ENCODE data around the gene COG4. TPM values are rescaled to one million over a fixed set of nuclear protein-coding genes. Genes with fewer than 3 reads are reported as not detected.

COG4 gene
- total RNA-seq, 2 experiments from 2014 or later: 15.9 to 19.3 TPM

GRCh38 chr16:70480127-70481105, 42.9 kb downstream of the COG4 start:
- H3K4me3 Mint-ChIP-seq: no peak overlapping the region
- ChIA-PET CTCF (no interaction called here), POLR2A (no interaction called here)
- Histone ChIP-seq H3K4me1 (ENCODE audit: insufficient read depth, low read length) (peaks cover 11% of the 10 kb centered on the region), H3K27me3 (ENCODE audit: control insufficient read depth in 1 of 2, insufficient read depth in 2 of 2, low read length in 2 of 2) (no peaks in the 10 kb centered on the region), H3K36me3 (ENCODE audit: insufficient read depth, low read length) (peaks cover 57% of the 10 kb centered on the region), H3K27ac (ENCODE audit: low read depth in 1 of 2, low read length in 2 of 2) (no peak overlapping the region), H3K9me3 (ENCODE audit: control insufficient read depth in 1 of 2, insufficient read depth in 1 of 2, low read length in 2 of 2) (no peaks in the 10 kb centered on the region), H3K4me3 (ENCODE audit: low read length) (no peak overlapping the region)
- DNase-seq (no peak), ATAC-seq (ENCODE audit: poor library complexity) (no peak)
- no peak for TF ChIP-seq CTCF (IDR thresholded peaks at IDR 0.05)
- intact Hi-C loops (cut with DNase I, micrococcal nuclease): no loop called here
- peaks cover 56% of the 10 kb centered on the region for H3K36me3 Mint-ChIP-seq (ENCODE audit: low read depth)
- no peaks in the 10 kb centered on the region for H3K4me1 Mint-ChIP-seq (ENCODE audit: low read depth)
- no peaks in the 10 kb centered on the region for H3K27me3 Mint-ChIP-seq
- no peaks in the 10 kb centered on the region for H3K9me3 Mint-ChIP-seq
- no peak overlapping the region for H3K27ac Mint-ChIP-seq

- ATAC-seq (ENCODE audit: poor library complexity) (no peak), DNase-seq (no peak)
- Mint-ChIP-seq H3K4me3 (no peak overlapping the region), H3K4me1 (ENCODE audit: low read depth) (no peaks in the 10 kb centered on the region), H3K27ac (no peak overlapping the region), H3K27me3 (no peaks in the 10 kb centered on the region), H3K9me3 (no peaks in the 10 kb centered on the region), H3K36me3 (ENCODE audit: low read depth) (peaks cover 52% of the 10 kb centered on the region)
- CTCF ChIA-PET: interaction anchor here (0.5 kb wide), 1 partner anchor 122 kb away, joined by 3 read pairs; no protein-coding TSS in a partner anchor
- Histone ChIP-seq H3K4me3 (ENCODE audit: low read length) (no peak overlapping the region), H3K36me3 (ENCODE audit: insufficient read depth, low read length) (peaks cover 58% of the 10 kb centered on the region), H3K27ac (ENCODE audit: low read depth in 1 of 2, low read length in 2 of 2) (peak overlapping the region in 1 of 2 donors; percentile 30), H3K27me3 (ENCODE audit: control insufficient read depth in 1 of 2, insufficient read depth in 2 of 2, low read length in 2 of 2) (no peaks in the 10 kb centered on the region), H3K4me1 (ENCODE audit: insufficient read depth, low read length) (peaks cover 11% of the 10 kb centered on the region), H3K9me3 (ENCODE audit: control insufficient read depth in 1 of 2, insufficient read depth in 1 of 2, low read length in 2 of 2) (no peaks in the 10 kb centered on the region)
- POLR2A ChIA-PET: interaction anchor here (0.7 to 0.9 kb wide), 2 partner anchors 46 to 99 kb away, joined by 3 to 4 read pairs; no protein-coding TSS in a partner anchor
- intact Hi-C loops (cut with DNase I, micrococcal nuclease): no loop called here
- no peak for TF ChIP-seq CTCF (IDR thresholded peaks at IDR 0.05)
Observed at GRCh38 chr16:70478912-70479341, 44.4 kb downstream of the COG4 start.

GRCh38 chr16:70478169-70478568, 45.2 kb downstream of the COG4 start:
- peak overlapping the region; percentile 15 for H3K27ac Mint-ChIP-seq
- POLR2A ChIA-PET: interaction anchor here (0.7 to 0.9 kb wide), 2 partner anchors 47 to 98 kb away, joined by 3 to 4 read pairs; no protein-coding TSS in a partner anchor
- no peak overlapping the region for H3K4me3 Mint-ChIP-seq

More at GRCh38 chr16:70478169-70478568, 45.2 kb downstream of the COG4 start:
- Mint-ChIP-seq H3K9me3 (no peaks in the 10 kb centered on the region), H3K4me1 (ENCODE audit: low read depth) (no peaks in the 10 kb centered on the region), H3K36me3 (ENCODE audit: low read depth) (peaks cover 48% of the 10 kb centered on the region), H3K27me3 (no peaks in the 10 kb centered on the region)
- Histone ChIP-seq H3K27me3 (ENCODE audit: control insufficient read depth in 1 of 2, insufficient read depth in 2 of 2, low read length in 2 of 2) (no peaks in the 10 kb centered on the region), H3K4me1 (ENCODE audit: insufficient read depth, low read length) (peaks cover 11% of the 10 kb centered on the region), H3K36me3 (ENCODE audit: insufficient read depth, low read length) (peaks cover 59% of the 10 kb centered on the region), H3K9me3 (ENCODE audit: control insufficient read depth in 1 of 2, insufficient read depth in 1 of 2, low read length in 2 of 2) (no peaks in the 10 kb centered on the region), H3K27ac (ENCODE audit: low read depth in 1 of 2, low read length in 2 of 2) (no peak overlapping the region), H3K4me3 (ENCODE audit: low read length) (no peak overlapping the region)
- ATAC-seq (ENCODE audit: poor library complexity) (no peak), DNase-seq (no peak)
- intact Hi-C loops (cut with DNase I, micrococcal nuclease): no loop called here
- no peak for TF ChIP-seq CTCF (IDR thresholded peaks at IDR 0.05)
- CTCF ChIA-PET: no interaction called here
